Common myeloid progenitor, CD34-positive (primary cell): Measurements from ENCODE around the gene MICU1.

ENCODE experiments used
- CTCF ChIA-PET: fragments of 350-600 bp; sonication (Branson Sonifier 250); formaldehyde crosslinking; loops from one replicate; lab custom pipeline; 2021; ENCODE audit warnings: antibody characterized with exemption; lab: Charles Lee
- POLR2A ChIA-PET: fragments of 350-600 bp; sonication (Branson Sonifier 250); formaldehyde crosslinking; loops from one replicate; lab custom pipeline; 2021; ENCODE audit warnings: antibody characterized with exemption; lab: Charles Lee
- DNase-seq, 3 donors: peaks; one replicate each; pipeline versions ENCODE4 v3.0.0 to v3.0.0-alpha.2; 2013
- H3K27ac ChIP-seq, 2 experiments: 1 replicate in 1 of 2; 2 replicates in 1 of 2; pipeline ENCODE4 v1.7.0; 2013; ENCODE audit warnings: inconsistent platforms in 2 of 2, low read length in 2 of 2, mild to moderate bottlenecking in 2 of 2, low read depth in 1 of 2, moderate library complexity in 1 of 2; ENCODE audit not compliant: severe bottlenecking in 2 of 2, insufficient read depth in 1 of 2, poor library complexity in 1 of 2
- H3K27me3 ChIP-seq, 5 experiments: replicated peaks in 2 of 5; 1 replicate in 3 of 5; 2 replicates in 2 of 5; pipeline versions ENCODE4 v1.6.1 to v1.7.0; 2013; ENCODE audit warnings: low read length in 4 of 5, mild to moderate bottlenecking in 2 of 5, moderate library complexity in 2 of 5, inconsistent platforms in 1 of 5; ENCODE audit not compliant: insufficient read depth in 5 of 5, control insufficient read depth in 4 of 5
- H3K36me3 ChIP-seq, 4 experiments: 1 replicate in 2 of 4; 2 replicates in 2 of 4; pipeline versions ENCODE4 v1.6.1 to v1.7.0; 2013; ENCODE audit warnings: low read length in 3 of 4, control low read depth in 1 of 4, mild to moderate bottlenecking in 1 of 4; ENCODE audit not compliant: control insufficient read depth in 4 of 4, insufficient read depth in 4 of 4
- H3K4me1 ChIP-seq, 4 experiments: 1 replicate in 3 of 4; 2 replicates in 1 of 4; pipeline versions ENCODE4 v1.6.1 to v1.7.1; 2013; ENCODE audit warnings: low read length in 3 of 4, mild to moderate bottlenecking in 3 of 4, control low read depth in 1 of 4, inconsistent platforms in 1 of 4, moderate library complexity in 1 of 4; ENCODE audit not compliant: control insufficient read depth in 4 of 4, insufficient read depth in 4 of 4; ENCODE audit errors: control extremely low read depth in 1 of 4
- H3K4me3 ChIP-seq, 7 experiments: 1 replicate in 4 of 7; 2 replicates in 3 of 7; pipeline versions ENCODE4 v1.5.1 to v1.7.0; 2013; ENCODE audit warnings: mild to moderate bottlenecking in 7 of 7, low read length in 6 of 7, moderate library complexity in 6 of 7, inconsistent platforms in 2 of 7, low read depth in 2 of 7, control low read depth in 1 of 7; ENCODE audit not compliant: insufficient read depth in 4 of 7, control insufficient read depth in 1 of 7; ENCODE audit errors: extremely low read depth in 1 of 7
- H3K9me3 ChIP-seq, 5 experiments: 1 replicate in 4 of 5; 2 replicates in 1 of 5; pipeline versions ENCODE4 v1.6.1 to v1.7.1; 2013; ENCODE audit warnings: low read length in 4 of 5, mild to moderate bottlenecking in 2 of 5, inconsistent platforms in 1 of 5, low read depth in 1 of 5, moderate library complexity in 1 of 5; ENCODE audit not compliant: control insufficient read depth in 4 of 5, insufficient read depth in 2 of 5; ENCODE audit errors: control extremely low read depth in 1 of 5
- WGBS: methylation state at CpG from one replicate; pipeline ENCODE4 v1.1.5; 2013; ENCODE audit not compliant: insufficient coverage; 5-methylcytosine and 5-hydroxymethylcytosine counted together

Gene MICU1

GRCh38 chr10:72588266-72588665, 37.6 kb downstream of the MICU1 start:
- Histone ChIP-seq H3K4me3 (no peak overlapping the region), H3K9me3 (peaks cover 0 to 8% (median 0%) of the 10 kb centered on the region in 5 experiments), H3K27me3 (no peaks in the 10 kb centered on the region), H3K36me3 (peaks cover 0 to 2% (median 0%) of the 10 kb centered on the region in 4 experiments), H3K4me1 (no peaks in the 10 kb centered on the region), H3K27ac (no peak overlapping the region)
- no peak for DNase-seq
- POLR2A ChIA-PET: no interaction called here
- WGBS: 100% methylated on average over 2 of the region's 3 CpGs
- CTCF ChIA-PET: no interaction called here

- CTCF ChIA-PET: no interaction called here
- DNase-seq: no peak
- 100% methylated on average over 1 of the region's 5 CpGs for WGBS
- H3K9me3 ChIP-seq: peaks cover 0 to 8% (median 0%) of the 10 kb centered on the region in 5 experiments
- peaks cover 0 to 2% (median 0%) of the 10 kb centered on the region in 4 experiments for H3K36me3 ChIP-seq
- no peaks in the 10 kb centered on the region for H3K27me3 ChIP-seq
- no peak overlapping the region for H3K4me3 ChIP-seq
- H3K27ac ChIP-seq: no peak overlapping the region
- POLR2A ChIA-PET: no interaction called here
- H3K4me1 ChIP-seq: no peaks in the 10 kb centered on the region
Observed at GRCh38 chr10:72587568-72587967, 38.3 kb downstream of the MICU1 start.

GRCh38 chr10:72574636-72575035, 51.2 kb downstream of the MICU1 start:
- H3K4me1 ChIP-seq: no peaks in the 10 kb centered on the region
- H3K27ac ChIP-seq: no peak overlapping the region
- H3K4me3 ChIP-seq: no peak overlapping the region
- DNase-seq: no peak
- no peaks in the 10 kb centered on the region for H3K27me3 ChIP-seq
- H3K9me3 ChIP-seq: no peaks in the 10 kb centered on the region
- CTCF ChIA-PET: no interaction called here
- H3K36me3 ChIP-seq: no peaks in the 10 kb centered on the region
- no CpG with 5 or more reads among the region's 4 CpGs for WGBS
- POLR2A ChIA-PET: no interaction called here

GRCh38 chr10:72573079-72573478, 52.8 kb downstream of the MICU1 start:
- ChIA-PET POLR2A (no interaction called here), CTCF (no interaction called here)
- no peaks in the 10 kb centered on the region for H3K27me3 ChIP-seq
- no peak overlapping the region for H3K4me3 ChIP-seq
- no peaks in the 10 kb centered on the region for H3K4me1 ChIP-seq
- no peak overlapping the region for H3K27ac ChIP-seq
- WGBS: no CpG with 5 or more reads among the region's 2 CpGs
- H3K36me3 ChIP-seq: no peaks in the 10 kb centered on the region
- no peaks in the 10 kb centered on the region for H3K9me3 ChIP-seq
- DNase-seq: no peak

GRCh38 chr10:72567889-72568640, 57.8 kb downstream of the MICU1 start:
- H3K27ac ChIP-seq: no peak overlapping the region
- H3K4me1 ChIP-seq: peaks cover 0 to 9% (median 3%) of the 10 kb centered on the region in 4 experiments
- WGBS: 94% methylated on average over 3 of the region's 4 CpGs
- no peak overlapping the region for H3K4me3 ChIP-seq
- ChIA-PET CTCF (interaction anchor here (0.8 to 1.9 kb wide), 3 partner anchors 10 to 203 kb away, joined by 3 to 5 read pairs (median 5); no protein-coding TSS in a partner anchor), POLR2A (no interaction called here)
- H3K36me3 ChIP-seq: peaks cover 5 to 6% (median 6%) of the 10 kb centered on the region in 4 experiments
- DNase-seq: peak; percentile 6 to 23 (median 11)
- no peaks in the 10 kb centered on the region for H3K27me3 ChIP-seq
- H3K9me3 ChIP-seq: no peaks in the 10 kb centered on the region

- Histone ChIP-seq H3K4me3 (no peak overlapping the region), H3K36me3 (peaks cover 5 to 6% (median 6%) of the 10 kb centered on the region in 4 experiments), H3K9me3 (no peaks in the 10 kb centered on the region), H3K27ac (no peak overlapping the region), H3K27me3 (no peaks in the 10 kb centered on the region), H3K4me1 (peaks cover 0 to 11% (median 4%) of the 10 kb centered on the region in 4 experiments)
- CTCF ChIA-PET: interaction anchor here (0.8 to 1.9 kb wide), 3 partner anchors 10 to 202 kb away, joined by 3 to 5 read pairs (median 5); no protein-coding TSS in a partner anchor
- POLR2A ChIA-PET: no interaction called here
- WGBS: 100% methylated on average over 2 of the region's 3 CpGs
- DNase-seq: no peak
Observed at GRCh38 chr10:72567421-72567820, 58.5 kb downstream of the MICU1 start.

GRCh38 chr10:72564596-72564995, 61.3 kb downstream of the MICU1 start:
- WGBS: no CpG with 5 or more reads among the region's 1 CpG
- Histone ChIP-seq H3K9me3 (peaks cover 0 to 6% (median 3%) of the 10 kb centered on the region in 5 experiments), H3K27ac (no peak overlapping the region), H3K27me3 (no peaks in the 10 kb centered on the region), H3K4me1 (peaks cover 0 to 11% (median 4%) of the 10 kb centered on the region in 4 experiments), H3K4me3 (no peak overlapping the region), H3K36me3 (peaks cover 18 to 26% (median 22%) of the 10 kb centered on the region in 4 experiments)
- CTCF ChIA-PET: no interaction called here
- POLR2A ChIA-PET: no interaction called here
- DNase-seq: no peak
